Measurements from ENCODE around the gene VPS37B.

GRCh38 chr12:122855071-122855829 is 40.7 kb downstream of the VPS37B start:
- TF ChIP-seq POLR2A (IDR thresholded peaks at IDR 0.05) (no peak), CTCF (IDR thresholded peaks at IDR 0.05) (no peak)
